Calu3 (cell line): ENCODE results near the gene RNASE4. TPM values are rescaled to one million over a fixed set of nuclear protein-coding genes. Genes with fewer than 3 reads are reported as not detected.
A peak's percentile ranks its signal among the peaks of the same experiment; 100 is the strongest.
"Not testable (repeated sequence)": the region's sequence is repeated elsewhere in the genome, so short reads cannot be mapped to it uniquely, and the experiment has no call there.

Source experiments
- BruUV-seq: library from RNA; stranded (reverse); fragments of 400-500 nt; replicated peaks from 2 replicates; lab custom pipeline; 2021; lab: Mats Ljungman, UMichigan
- CTCF ChIA-PET: fragments of 300-600 bp; sonication (Branson Sonifier 250); formaldehyde crosslinking; loops from one replicate; lab custom pipeline; 2022; ENCODE audit warnings: antibody characterized with exemption; lab: Charles Lee
- DNase-seq: peaks from one replicate; pipeline ENCODE4 v3.0.0; 2022
- H3K27ac Mint-ChIP-seq: one replicate; pipeline ENCODE4 v1.8.0; 2022; ENCODE audit warnings: mixed read lengths; ENCODE audit not compliant: unreplicated experiment
- H3K27me3 Mint-ChIP-seq: one replicate; pipeline ENCODE4 v1.8.0; 2022; ENCODE audit warnings: mixed read lengths; ENCODE audit not compliant: unreplicated experiment
- H3K36me3 Mint-ChIP-seq: one replicate; pipeline ENCODE4 v1.8.0; 2022; ENCODE audit warnings: mild to moderate bottlenecking, moderate library complexity, mixed read lengths; ENCODE audit not compliant: insufficient read depth, unreplicated experiment
- H3K4me1 Mint-ChIP-seq: one replicate; pipeline ENCODE4 v1.8.0; 2022; ENCODE audit warnings: mild to moderate bottlenecking, low read depth, mixed read lengths; ENCODE audit not compliant: unreplicated experiment
- H3K4me3 Mint-ChIP-seq: one replicate; pipeline ENCODE4 v1.8.0; 2022; ENCODE audit warnings: mild to moderate bottlenecking, low read depth, moderate library complexity, mixed read lengths; ENCODE audit not compliant: unreplicated experiment
- H3K9me3 Mint-ChIP-seq: one replicate; pipeline ENCODE4 v1.8.0; 2022; ENCODE audit warnings: low read depth, mixed read lengths; ENCODE audit not compliant: unreplicated experiment
- intact Hi-C: fragments of 100-400 bp; cut with micrococcal nuclease; formaldehyde crosslinking; loops from one replicate; pipeline ENCODE4 v1.10.0; 2022; ENCODE audit not compliant: unreplicated experiment
- total RNA-seq: library from RNA; stranded (reverse); gene quantifications from 2 replicates; pipeline ENCODE4 v1.2.3, GENCODE V29; 2022
- TF ChIP-seq, protein P1 (sequence below): fragments of 200-600 bp; IDR thresholded peaks from one replicate; pipeline ENCODE4 v1.8.0; 2022; ENCODE audit warnings: antibody characterized with exemption; ENCODE audit not compliant: unreplicated experiment

RNASE4 gene
- total RNA-seq, 1 experiment from 2014 or later = 5.3 TPM

DNA sequence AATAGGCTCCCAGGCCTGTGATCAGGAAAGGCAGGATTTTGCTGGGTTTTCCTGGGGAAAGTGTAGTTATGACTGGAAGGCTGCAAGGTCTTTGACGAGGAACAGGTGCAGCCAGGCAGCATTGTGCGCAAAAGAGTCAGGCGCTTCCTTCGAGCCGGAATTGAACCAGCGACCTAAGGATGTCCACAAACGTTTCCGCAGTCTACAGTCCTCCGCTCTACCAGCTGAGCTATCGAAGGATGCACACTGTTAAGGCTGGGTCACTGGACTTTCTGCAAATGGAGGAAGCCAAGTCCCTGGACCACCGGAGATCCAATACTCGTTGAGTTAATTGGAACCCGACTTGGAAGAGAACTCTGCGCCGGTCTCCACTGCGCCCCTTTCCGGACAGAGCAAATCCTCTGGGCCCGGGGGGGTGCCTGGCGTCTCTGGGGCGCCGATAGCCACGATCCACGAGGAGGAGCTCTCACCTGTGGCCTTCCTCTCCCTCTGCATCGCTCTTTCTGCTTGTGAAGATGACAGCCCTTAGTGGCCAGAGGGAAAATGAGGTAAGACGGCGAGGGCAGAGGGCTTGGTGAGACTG, 24.5 kb upstream of the RNASE4 start:
- intact Hi-C loops = no loop called here
- CTCF ChIA-PET = interaction anchor here (0.6 kb wide), 2 partner anchors 8 to 131 kb away, joined by 3 read pairs; no protein-coding TSS in a partner anchor
- DNase-seq = no peak
- peaks cover 10% of the 10 kb centered on the region for H3K36me3 Mint-ChIP-seq
- peaks cover 13% of the 10 kb centered on the region for H3K4me1 Mint-ChIP-seq
- no peak overlapping the region for H3K4me3 Mint-ChIP-seq
- BruUV-seq = no TSS peak
- TF ChIP-seq, protein P1, sequence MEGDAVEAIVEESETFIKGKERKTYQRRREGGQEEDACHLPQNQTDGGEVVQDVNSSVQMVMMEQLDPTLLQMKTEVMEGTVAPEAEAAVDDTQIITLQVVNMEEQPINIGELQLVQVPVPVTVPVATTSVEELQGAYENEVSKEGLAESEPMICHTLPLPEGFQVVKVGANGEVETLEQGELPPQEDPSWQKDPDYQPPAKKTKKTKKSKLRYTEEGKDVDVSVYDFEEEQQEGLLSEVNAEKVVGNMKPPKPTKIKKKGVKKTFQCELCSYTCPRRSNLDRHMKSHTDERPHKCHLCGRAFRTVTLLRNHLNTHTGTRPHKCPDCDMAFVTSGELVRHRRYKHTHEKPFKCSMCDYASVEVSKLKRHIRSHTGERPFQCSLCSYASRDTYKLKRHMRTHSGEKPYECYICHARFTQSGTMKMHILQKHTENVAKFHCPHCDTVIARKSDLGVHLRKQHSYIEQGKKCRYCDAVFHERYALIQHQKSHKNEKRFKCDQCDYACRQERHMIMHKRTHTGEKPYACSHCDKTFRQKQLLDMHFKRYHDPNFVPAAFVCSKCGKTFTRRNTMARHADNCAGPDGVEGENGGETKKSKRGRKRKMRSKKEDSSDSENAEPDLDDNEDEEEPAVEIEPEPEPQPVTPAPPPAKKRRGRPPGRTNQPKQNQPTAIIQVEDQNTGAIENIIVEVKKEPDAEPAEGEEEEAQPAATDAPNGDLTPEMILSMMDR = no peak
- H3K9me3 Mint-ChIP-seq = no peaks in the 10 kb centered on the region
- peaks cover 45% of the 10 kb centered on the region for H3K27me3 Mint-ChIP-seq
- H3K27ac Mint-ChIP-seq = no peak overlapping the region

DNA sequence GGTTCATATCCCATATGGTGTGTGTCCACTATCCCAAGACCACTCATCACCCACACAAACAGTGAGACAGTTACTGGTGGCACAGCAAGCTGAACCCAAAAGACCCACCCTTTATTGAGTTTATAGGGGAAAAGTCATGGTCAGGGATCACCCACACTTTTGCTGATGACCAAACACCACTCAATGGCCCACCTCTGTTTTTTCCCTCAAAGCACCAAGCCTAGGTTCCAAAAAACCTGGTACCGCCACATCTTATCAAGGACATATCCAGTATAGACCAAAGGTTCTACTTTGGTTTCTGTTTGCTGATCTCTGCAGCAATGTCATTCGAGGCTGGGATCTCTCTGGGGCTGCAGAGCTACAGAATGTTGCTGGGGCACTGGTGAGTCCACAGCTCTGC, 23.2 kb upstream of the RNASE4 start:
- no peaks in the 10 kb centered on the region for H3K9me3 Mint-ChIP-seq
- CTCF ChIA-PET = interaction anchor here (1.0 kb wide), 1 partner anchor 19 kb away, joined by 5 read pairs; no protein-coding TSS in a partner anchor
- intact Hi-C loops = no loop called here
- peaks cover 13% of the 10 kb centered on the region for H3K4me1 Mint-ChIP-seq
- DNase-seq = no peak
- no peak overlapping the region for H3K27ac Mint-ChIP-seq
- peaks cover 32% of the 10 kb centered on the region for H3K27me3 Mint-ChIP-seq
- H3K4me3 Mint-ChIP-seq = no peak overlapping the region
- H3K36me3 Mint-ChIP-seq = peaks cover 10% of the 10 kb centered on the region
- TF ChIP-seq, protein P1 = no peak
- BruUV-seq = no TSS peak

DNA sequence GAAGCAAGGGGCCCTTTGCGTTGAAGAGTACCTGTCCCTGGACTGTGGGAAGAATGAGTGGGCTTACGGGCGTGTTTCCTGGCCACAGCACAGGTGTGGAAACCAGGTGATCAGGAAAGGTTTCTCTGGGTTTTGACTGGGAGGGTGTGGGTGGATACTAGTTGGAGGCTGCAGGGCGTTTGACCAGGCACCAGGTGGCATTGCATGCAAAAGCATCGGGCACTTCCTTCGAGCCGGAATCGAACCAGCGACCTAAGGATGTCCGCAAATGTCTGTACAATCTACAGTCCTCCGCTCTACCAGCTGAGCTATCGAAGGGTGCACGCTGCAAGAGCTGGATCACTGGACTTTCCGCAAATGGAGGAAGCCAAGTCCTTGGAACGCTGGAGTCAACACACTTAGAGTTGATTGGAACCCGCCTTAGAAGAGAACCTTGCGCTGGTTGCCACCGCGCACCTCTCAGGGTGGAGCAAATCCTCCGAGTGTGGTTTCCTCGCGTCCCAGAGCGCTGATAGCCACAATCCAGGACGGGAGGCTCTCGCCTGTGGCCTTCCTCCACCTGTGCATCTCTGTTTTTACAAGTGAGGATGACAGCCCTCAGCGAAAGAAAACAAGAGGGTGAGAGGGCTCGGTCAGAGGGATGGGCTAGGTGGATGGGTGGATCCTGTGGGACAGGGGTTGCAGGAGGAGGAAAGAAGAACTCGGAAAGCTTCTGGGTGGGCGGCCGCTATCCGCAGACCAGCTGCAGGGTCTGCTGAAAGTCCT, 21.2 kb upstream of the RNASE4 start:
- BruUV-seq = no TSS peak
- Mint-ChIP-seq H3K27me3 (peaks cover 35% of the 10 kb centered on the region), H3K9me3 (no peaks in the 10 kb centered on the region), H3K4me3 (peak overlapping the region; percentile 37), H3K36me3 (peaks cover 10% of the 10 kb centered on the region), H3K27ac (peak overlapping the region; percentile 59), H3K4me1 (peaks cover 13% of the 10 kb centered on the region)
- DNase-seq = peak; percentile 76
- intact Hi-C loops = loop anchor here (1.0 kb wide), 1 partner anchor 28 kb away; no protein-coding TSS in a partner anchor
- TF ChIP-seq, protein P1 = peak; percentile 59
- CTCF ChIA-PET = interaction anchor here (0.6 to 2.2 kb wide), 5 partner anchors 19 to 408 kb away, joined by 4 to 17 read pairs (median 7); no protein-coding TSS in a partner anchor

DNA sequence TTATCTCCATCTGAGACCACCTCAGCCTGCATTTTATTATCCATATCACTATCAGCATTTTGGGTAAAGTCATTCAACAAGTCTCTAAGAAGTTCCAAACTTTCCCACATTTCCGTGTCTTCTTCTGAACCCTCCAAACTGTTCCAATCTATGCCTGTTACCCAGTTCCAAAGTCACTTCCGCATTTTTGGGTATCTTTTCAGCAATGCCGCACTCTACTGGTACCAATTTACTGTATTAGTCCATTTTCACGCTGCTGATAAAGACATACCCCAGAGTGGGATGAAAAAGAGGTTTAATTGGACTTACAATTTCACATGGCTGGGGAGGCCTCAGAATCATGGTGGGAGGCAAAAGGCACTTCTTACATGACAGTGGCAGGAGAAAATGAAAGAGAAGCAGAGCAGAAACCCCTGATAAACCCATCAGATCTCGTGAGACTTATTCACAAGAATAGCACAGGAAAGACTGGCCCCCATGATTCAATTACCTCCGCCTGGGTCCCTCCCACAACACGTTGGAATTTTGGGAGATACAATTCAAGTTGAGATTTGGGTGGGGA, 17.9 kb upstream of the RNASE4 start:
- H3K4me1 Mint-ChIP-seq = peaks cover 13% of the 10 kb centered on the region
- peaks cover 10% of the 10 kb centered on the region for H3K36me3 Mint-ChIP-seq
- H3K27me3 Mint-ChIP-seq = peaks cover 44% of the 10 kb centered on the region
- H3K27ac Mint-ChIP-seq, CTCF ChIA-PET, DNase-seq, H3K9me3 Mint-ChIP-seq, intact Hi-C loops, H3K4me3 Mint-ChIP-seq, BruUV-seq: not testable (repeated sequence)
